OCI-LY7 (cell line): ENCODE measurements around the gene ZNRF2. TPM values are rescaled to one million over a fixed set of nuclear protein-coding genes. Genes with fewer than 3 reads are reported as not detected.

ENCODE experiments used
- BruUV-seq: library from RNA; stranded (reverse); fragments of 400-500 nt; replicated peaks from 2 replicates; lab custom pipeline; 2021; lab: Mats Ljungman, UMichigan
- CTCF ChIA-PET: fragments of 300-600 bp; sonication (Branson Sonifier 250); formaldehyde crosslinking; loops from one replicate; lab custom pipeline; 2022; ENCODE audit warnings: antibody characterized with exemption; ENCODE audit not compliant: unreplicated experiment; lab: Charles Lee
- POLR2A ChIA-PET: fragments of 300-600 bp; sonication (Branson Sonifier 250); formaldehyde crosslinking; loops from one replicate; lab custom pipeline; 2022; ENCODE audit warnings: antibody characterized with exemption; lab: Charles Lee
- DNase-seq: peaks from one replicate; pipeline ENCODE4 v3.0.0-alpha.2; 2015; ENCODE audit warnings: low spot score
- H2AFZ ChIP-seq: fragments of 200-600 bp; sonication (generic), shearing (Covaris generic); 2 replicates; pipeline ENCODE4 v1.6.1; 2014; ENCODE audit warnings: mild to moderate bottlenecking, antibody characterized with exemption, low read length, moderate library complexity
- H3K27ac ChIP-seq: fragments of 200-600 bp; sonication (generic); 2 replicates; pipeline ENCODE4 v1.5.1; 2014; ENCODE audit warnings: mixed run types, low read depth, mild to moderate bottlenecking, moderate library complexity, low read length, inconsistent platforms; ENCODE audit not compliant: poor library complexity, severe bottlenecking
- H3K36me3 ChIP-seq: fragments of 200-600 bp; sonication (generic); 2 replicates; pipeline ENCODE4 v1.6.1; 2014; ENCODE audit warnings: mild to moderate bottlenecking, antibody characterized with exemption, low read length, moderate library complexity, mixed read lengths; ENCODE audit not compliant: insufficient read depth
- H3K4me1 ChIP-seq: fragments of 200-600 bp; sonication (generic); 2 replicates; pipeline ENCODE4 v1.5.1; 2014; ENCODE audit warnings: mild to moderate bottlenecking, low read length; ENCODE audit not compliant: insufficient read depth, poor library complexity, severe bottlenecking
- H3K4me2 ChIP-seq: fragments of 200-600 bp; sonication (generic); 2 replicates; pipeline ENCODE4 v1.6.1; 2014; ENCODE audit warnings: mild to moderate bottlenecking, low read length
- H3K4me3 ChIP-seq: fragments of 200-600 bp; sonication (generic); 2 replicates; pipeline ENCODE4 v1.5.1; 2014; ENCODE audit warnings: mild to moderate bottlenecking, low read depth, low read length; ENCODE audit not compliant: poor library complexity, severe bottlenecking
- H3K79me2 ChIP-seq: fragments of 200-600 bp; sonication (generic); 2 replicates; pipeline ENCODE4 v1.6.1; 2016; ENCODE audit warnings: low read depth, mild to moderate bottlenecking, low read length, moderate library complexity, mixed read lengths; ENCODE audit not compliant: insufficient read depth
- H3K9me2 ChIP-seq: fragments of 200-600 bp; sonication (generic); 2 replicates; pipeline ENCODE4 v1.6.1; 2016; ENCODE audit warnings: mild to moderate bottlenecking, low read length, mixed read lengths; ENCODE audit not compliant: insufficient read depth
- H3K9me3 ChIP-seq: fragments of 200-600 bp; sonication (generic); 2 replicates; pipeline ENCODE4 v1.6.1; 2014; ENCODE audit warnings: mild to moderate bottlenecking, mixed run types, low read length, mixed read lengths
- H4K20me1 ChIP-seq: fragments of 200-600 bp; sonication (generic); 2 replicates; pipeline ENCODE4 v1.6.1; 2014; ENCODE audit warnings: mild to moderate bottlenecking, antibody characterized with exemption, low read length, moderate library complexity, mixed read lengths; ENCODE audit not compliant: insufficient read depth
- EZH2phosphoT487 ChIP-seq: fragments of 200-600 bp; sonication (generic); IDR thresholded peaks from 2 replicates; pipeline ENCODE4 v1.6.1; 2018; ENCODE audit warnings: low read depth, borderline replicate concordance, mild to moderate bottlenecking, mixed run types, antibody characterized with exemption, low read length, moderate library complexity, mixed read lengths
- intact Hi-C: fragments of 100-400 bp; cut with micrococcal nuclease; formaldehyde crosslinking; loops from one replicate; pipeline ENCODE4 v1.10.0; 2022; ENCODE audit not compliant: unreplicated experiment
- total RNA-seq, 2 experiments: library from RNA; depleted of rRNA in 1 of 2; stranded (reverse); fragments of >200 nt in 1 of 2; shearing (Covaris generic) in 1 of 2; gene quantifications; 2 replicates each; pipeline ENCODE4 v1.2.3, GENCODE V29; 2014 to 2022
- TF ChIP-seq, protein P1 (sequence below): fragments of 200-600 bp; sonication (generic); conservative IDR thresholded peaks from 2 replicates; pipeline ENCODE4 v1.5.1; 2014; ENCODE audit warnings: mild to moderate bottlenecking, antibody characterized with exemption, low read length, moderate library complexity, mixed read lengths

ZNRF2 gene
- total RNA-seq, 2 experiments from 2014 or later: 21.2 to 24.7 TPM

DNA sequence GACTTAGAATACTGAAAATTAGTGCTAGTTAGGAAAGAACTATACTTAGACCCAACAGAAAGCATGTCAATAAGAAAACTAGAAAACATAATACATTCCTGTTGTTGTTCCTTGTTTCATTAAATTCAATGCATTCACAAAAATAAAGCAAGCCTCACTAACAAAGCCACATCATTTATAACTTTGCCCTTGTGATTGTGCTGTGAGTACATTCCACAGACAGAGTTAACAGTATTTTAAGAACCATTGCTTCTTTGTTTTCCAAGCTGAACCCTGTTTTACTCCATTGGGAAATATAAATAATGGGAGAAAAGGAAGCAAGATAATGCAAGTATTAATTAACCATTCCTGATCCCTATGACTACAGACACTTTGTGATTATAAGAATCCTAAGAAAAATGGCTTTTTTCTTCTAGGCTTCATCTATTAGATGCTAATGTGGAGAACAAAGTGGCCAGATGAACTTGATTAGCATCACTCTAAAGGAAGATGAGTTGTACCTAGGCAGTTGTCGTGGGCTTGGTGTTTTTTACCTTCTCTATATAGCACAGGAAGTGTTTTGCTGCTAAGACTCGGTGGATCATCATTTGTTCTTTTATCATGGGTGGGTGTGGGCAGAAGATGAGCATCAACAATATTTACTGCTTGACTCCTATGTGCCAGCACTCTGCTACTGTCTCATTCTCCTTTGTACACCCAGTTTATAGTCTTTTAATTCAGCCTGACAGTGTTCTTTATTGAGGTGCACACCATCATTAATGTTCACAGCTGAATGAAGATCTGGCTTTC lies 34.2 kb upstream of the ZNRF2 start:
- H3K4me2 ChIP-seq: no peak overlapping the region
- no peaks in the 10 kb centered on the region for H3K9me2 ChIP-seq
- no peaks in the 10 kb centered on the region for H3K79me2 ChIP-seq
- no TSS peak for BruUV-seq
- intact Hi-C loops: no loop called here
- no peaks in the 10 kb centered on the region for H4K20me1 ChIP-seq
- no peaks in the 10 kb centered on the region for H3K36me3 ChIP-seq
- no peak for DNase-seq
- H3K9me3 ChIP-seq: 0 out of 2 replicates have a peak, but pooled peaks cover 4% of the 10 kb centered on the region
- POLR2A ChIA-PET: interaction anchor here (0.8 kb wide), 1 partner anchor 99 kb away, joined by 3 read pairs; no protein-coding TSS in a partner anchor
- TF ChIP-seq EZH2phosphoT487: no peak
- TF ChIP-seq, protein P1, sequence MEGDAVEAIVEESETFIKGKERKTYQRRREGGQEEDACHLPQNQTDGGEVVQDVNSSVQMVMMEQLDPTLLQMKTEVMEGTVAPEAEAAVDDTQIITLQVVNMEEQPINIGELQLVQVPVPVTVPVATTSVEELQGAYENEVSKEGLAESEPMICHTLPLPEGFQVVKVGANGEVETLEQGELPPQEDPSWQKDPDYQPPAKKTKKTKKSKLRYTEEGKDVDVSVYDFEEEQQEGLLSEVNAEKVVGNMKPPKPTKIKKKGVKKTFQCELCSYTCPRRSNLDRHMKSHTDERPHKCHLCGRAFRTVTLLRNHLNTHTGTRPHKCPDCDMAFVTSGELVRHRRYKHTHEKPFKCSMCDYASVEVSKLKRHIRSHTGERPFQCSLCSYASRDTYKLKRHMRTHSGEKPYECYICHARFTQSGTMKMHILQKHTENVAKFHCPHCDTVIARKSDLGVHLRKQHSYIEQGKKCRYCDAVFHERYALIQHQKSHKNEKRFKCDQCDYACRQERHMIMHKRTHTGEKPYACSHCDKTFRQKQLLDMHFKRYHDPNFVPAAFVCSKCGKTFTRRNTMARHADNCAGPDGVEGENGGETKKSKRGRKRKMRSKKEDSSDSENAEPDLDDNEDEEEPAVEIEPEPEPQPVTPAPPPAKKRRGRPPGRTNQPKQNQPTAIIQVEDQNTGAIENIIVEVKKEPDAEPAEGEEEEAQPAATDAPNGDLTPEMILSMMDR: no peak
- CTCF ChIA-PET: no interaction called here
- peaks cover 24% of the 10 kb centered on the region for H3K4me1 ChIP-seq
- H3K27ac ChIP-seq: no peak overlapping the region
- no peak overlapping the region for H3K4me3 ChIP-seq
- peak overlapping the region; percentile 24; the same call in 1 of the 2 replicates for H2AFZ ChIP-seq

DNA sequence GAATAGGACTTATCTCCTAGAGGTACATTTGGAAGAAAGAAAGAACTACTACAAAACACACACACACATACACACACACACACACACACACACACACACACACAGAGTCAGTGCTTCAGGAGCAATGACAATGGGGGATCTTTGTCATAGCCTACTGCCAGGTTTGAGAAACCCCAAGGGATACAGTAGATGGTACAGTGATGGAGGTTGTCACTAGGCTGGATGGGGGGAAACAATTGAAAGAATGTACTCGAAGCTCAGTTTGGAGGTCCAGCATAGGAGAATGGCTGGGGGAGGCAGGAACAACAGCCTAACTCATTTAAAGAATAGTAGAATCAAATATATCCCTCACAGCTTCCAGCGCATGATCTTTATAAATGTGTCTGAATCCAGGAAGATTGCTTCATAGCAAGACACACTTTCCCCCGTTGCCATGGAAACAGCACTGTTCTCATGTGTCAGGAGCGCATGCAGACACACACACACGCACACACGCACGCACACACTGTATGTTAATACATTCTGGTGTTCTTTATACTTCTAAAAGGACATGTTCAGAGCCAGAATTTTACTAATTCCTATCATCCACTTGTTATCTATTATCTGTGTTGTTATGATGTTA lies 32.6 kb upstream of the ZNRF2 start:
- TF ChIP-seq, protein P1: no peak
- no peak for TF ChIP-seq EZH2phosphoT487
- Histone ChIP-seq H3K9me3 (no peaks in the 10 kb centered on the region), H3K79me2 (no peaks in the 10 kb centered on the region), H2AFZ (no peak overlapping the region), H3K4me2 (no peak overlapping the region), H3K4me1 (peaks cover 21% of the 10 kb centered on the region), H3K9me2 (no peaks in the 10 kb centered on the region), H3K36me3 (no peaks in the 10 kb centered on the region), H3K4me3 (no peak overlapping the region), H3K27ac (no peak overlapping the region), H4K20me1 (no peaks in the 10 kb centered on the region)
- no peak for DNase-seq
- POLR2A ChIA-PET: interaction anchor here (0.9 kb wide), 1 partner anchor 14 kb away, joined by 4 read pairs; no protein-coding TSS in a partner anchor
- BruUV-seq: no TSS peak
- intact Hi-C loops: no loop called here
- CTCF ChIA-PET: no interaction called here
